ENCODE results near the gene C8A. TPM values are rescaled to one million over a fixed set of nuclear protein-coding genes. Genes with fewer than 3 reads are reported as not detected.

The C8A gene
- total RNA-seq, 1 donor from 2014 or later: not detected

DNA sequence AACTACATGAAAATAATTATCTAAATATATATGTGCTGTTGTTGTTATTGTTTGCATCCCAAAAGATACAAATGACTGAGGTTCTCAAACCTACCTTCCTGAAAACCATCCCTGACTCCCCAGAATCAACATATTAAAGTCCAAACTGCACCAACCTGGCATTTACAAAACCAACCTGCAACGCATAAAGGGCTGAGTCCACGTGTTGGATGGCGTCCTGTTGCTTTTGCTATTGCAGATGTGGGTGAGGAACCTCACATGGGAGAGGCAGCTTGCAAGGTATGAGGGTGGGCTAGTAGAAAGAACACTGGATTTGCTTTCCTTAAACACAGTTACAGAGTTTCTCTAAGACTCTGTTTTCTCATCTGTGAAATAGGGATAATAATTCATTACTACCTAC lies 112.8 kb downstream of the C8A start:
- no peak for DNase-seq

Other genes with a start within 250 kb of the C8A start
- gene PRKAA2, start 209.5 kb upstream of the C8A start, total RNA-seq: 35.2 TPM
- 0.47 TPM for gene FYB2, start 35.4 kb upstream of the C8A start, total RNA-seq
- not detected for gene C8B, start 111.2 kb downstream of the C8A start, total RNA-seq